Esophagus squamous epithelium (tissue), 5 donors: Measurements from ENCODE around the gene CFAP99. TPM values are rescaled to one million over a fixed set of nuclear protein-coding genes. Genes with fewer than 3 reads are reported as not detected.
"Not testable (repeated sequence)": the region's sequence is repeated elsewhere in the genome, so short reads cannot be mapped to it uniquely, and the experiment has no call there.

ENCODE experiments used
- DNase-seq: peaks from one replicate; lab custom pipeline; 2025; lab: John Stamatoyannopoulos, UW
- H3K27ac ChIP-seq, 4 donors: fragments of 200-600 bp; sonication (generic); one replicate each; pipeline ENCODE4 v1.5.1; 2016 to 2019; ENCODE audit warnings: mild to moderate bottlenecking in 1 of 4
- H3K27me3 ChIP-seq, 4 donors: fragments of 200-600 bp; sonication (generic); 1 replicate in 3 of 4; 2 replicates in 1 of 4; pipeline versions ENCODE4 v1.5.1 to v1.6.0; 2017 to 2021; ENCODE audit warnings: antibody characterized with exemption in 1 of 4
- H3K36me3 ChIP-seq, 3 donors: fragments of 200-600 bp; sonication (generic); one replicate each; pipeline ENCODE4 v1.5.1; 2016 to 2019
- H3K4me1 ChIP-seq, 3 donors: fragments of 200-600 bp; sonication (generic); one replicate each; pipeline ENCODE4 v1.5.1; 2017 to 2019
- H3K4me3 ChIP-seq, 4 donors: fragments of 200-600 bp; sonication (generic); 1 replicate in 3 of 4; 2 replicates in 1 of 4; pipeline ENCODE4 v1.5.1; 2016 to 2019; ENCODE audit warnings: mild to moderate bottlenecking in 2 of 4, moderate library complexity in 1 of 4
- H3K9me3 ChIP-seq, 3 donors: fragments of 200-600 bp; sonication (generic); one replicate each; pipeline ENCODE4 v1.5.1; 2016 to 2019
- POLR2A ChIP-seq, 4 donors: fragments of 450-650 bp; IDR thresholded peaks; one replicate each; pipeline ENCODE4 v1.6.1; 2017; ENCODE audit warnings: antibody characterized with exemption in 4 of 4, mild to moderate bottlenecking in 4 of 4, moderate library complexity in 3 of 4
- WGBS, 2 donors: methylation state at CpG; one replicate each; pipeline ENCODE4 v1.1.5; 2018; 5-methylcytosine and 5-hydroxymethylcytosine counted together
- intact Hi-C: fragments of 100-400 bp; cut with DNase I; formaldehyde crosslinking; loops from one replicate; pipeline ENCODE4 v1.15.0; 2022
- total RNA-seq, 4 donors: library from RNA; depleted of rRNA; stranded (reverse); fragments of >200 nt; gene quantifications; one replicate each; pipeline ENCODE4 v1.1.0, GENCODE V29; 2016
- TF ChIP-seq, protein P1 (sequence below), 6 experiments: fragments of 450-650 bp in 4 of 6; fragments of 200-600 bp in 2 of 6; sonication (generic) in 2 of 6; IDR thresholded peaks; one replicate each; pipeline ENCODE4 v1.5.1; 2016 to 2019; ENCODE audit warnings: antibody characterized with exemption in 6 of 6, mild to moderate bottlenecking in 4 of 6, moderate library complexity in 4 of 6
- donor health status: DM: yes; HTN: yes; CAD: no.

CFAP99 gene
- total RNA-seq, 4 donors from 2014 or later: 0.11 TPM; not detected in 3

DNA sequence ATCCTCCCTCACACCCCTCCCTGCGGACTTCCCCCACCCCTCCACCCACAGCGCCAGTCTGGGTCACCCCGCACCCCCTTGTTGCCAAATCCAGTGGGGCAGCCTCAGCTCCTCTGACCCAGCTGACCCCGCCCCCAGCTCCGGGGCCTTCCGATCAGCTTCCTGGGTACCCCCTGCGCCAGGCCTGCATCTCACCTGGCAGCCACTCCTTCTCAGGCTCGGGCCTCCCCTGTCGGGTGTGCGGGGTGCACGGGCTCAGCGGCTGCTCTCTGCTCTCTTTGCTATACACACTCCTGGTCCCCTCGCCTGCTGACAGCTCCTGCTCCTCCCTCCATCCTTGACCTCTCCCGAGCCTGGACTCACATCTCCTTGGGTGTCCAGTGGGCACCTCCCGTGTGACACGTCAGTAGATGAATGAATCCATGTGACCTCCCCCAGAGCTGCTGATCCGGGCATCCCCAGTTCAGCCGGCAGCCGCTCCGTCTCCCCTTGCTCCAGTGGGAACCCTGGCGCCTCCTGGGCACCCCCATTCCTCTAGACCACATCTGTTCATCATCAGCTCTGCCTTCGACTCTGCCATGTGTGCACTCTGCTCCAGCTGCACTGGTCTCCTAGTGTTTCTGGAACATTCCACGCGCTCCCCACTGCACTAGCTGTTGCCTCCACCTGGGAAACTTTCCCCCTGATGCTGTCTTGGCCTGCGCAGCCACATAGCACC, 9.9 kb downstream of the CFAP99 start:
- DNase-seq: no peak
- Histone ChIP-seq H3K36me3 (no peaks in the 10 kb centered on the region), H3K4me1 (no peaks in the 10 kb centered on the region), H3K27me3 (peaks cover 0 to 13% (median 0%) of the 10 kb centered on the region in 4 donors), H3K27ac (no peak overlapping the region), H3K9me3 (no peaks in the 10 kb centered on the region), H3K4me3 (no peak overlapping the region)
- TF ChIP-seq, protein P1, sequence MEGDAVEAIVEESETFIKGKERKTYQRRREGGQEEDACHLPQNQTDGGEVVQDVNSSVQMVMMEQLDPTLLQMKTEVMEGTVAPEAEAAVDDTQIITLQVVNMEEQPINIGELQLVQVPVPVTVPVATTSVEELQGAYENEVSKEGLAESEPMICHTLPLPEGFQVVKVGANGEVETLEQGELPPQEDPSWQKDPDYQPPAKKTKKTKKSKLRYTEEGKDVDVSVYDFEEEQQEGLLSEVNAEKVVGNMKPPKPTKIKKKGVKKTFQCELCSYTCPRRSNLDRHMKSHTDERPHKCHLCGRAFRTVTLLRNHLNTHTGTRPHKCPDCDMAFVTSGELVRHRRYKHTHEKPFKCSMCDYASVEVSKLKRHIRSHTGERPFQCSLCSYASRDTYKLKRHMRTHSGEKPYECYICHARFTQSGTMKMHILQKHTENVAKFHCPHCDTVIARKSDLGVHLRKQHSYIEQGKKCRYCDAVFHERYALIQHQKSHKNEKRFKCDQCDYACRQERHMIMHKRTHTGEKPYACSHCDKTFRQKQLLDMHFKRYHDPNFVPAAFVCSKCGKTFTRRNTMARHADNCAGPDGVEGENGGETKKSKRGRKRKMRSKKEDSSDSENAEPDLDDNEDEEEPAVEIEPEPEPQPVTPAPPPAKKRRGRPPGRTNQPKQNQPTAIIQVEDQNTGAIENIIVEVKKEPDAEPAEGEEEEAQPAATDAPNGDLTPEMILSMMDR (IDR thresholded peaks at IDR 0.05): no peak
- no peak for TF ChIP-seq POLR2A (IDR thresholded peaks at IDR 0.05)
- intact Hi-C loops: no loop called here
- 81 to 85% methylated on average over 20 to 23 of the region's 25 CpGs for WGBS, 2 donors

DNA sequence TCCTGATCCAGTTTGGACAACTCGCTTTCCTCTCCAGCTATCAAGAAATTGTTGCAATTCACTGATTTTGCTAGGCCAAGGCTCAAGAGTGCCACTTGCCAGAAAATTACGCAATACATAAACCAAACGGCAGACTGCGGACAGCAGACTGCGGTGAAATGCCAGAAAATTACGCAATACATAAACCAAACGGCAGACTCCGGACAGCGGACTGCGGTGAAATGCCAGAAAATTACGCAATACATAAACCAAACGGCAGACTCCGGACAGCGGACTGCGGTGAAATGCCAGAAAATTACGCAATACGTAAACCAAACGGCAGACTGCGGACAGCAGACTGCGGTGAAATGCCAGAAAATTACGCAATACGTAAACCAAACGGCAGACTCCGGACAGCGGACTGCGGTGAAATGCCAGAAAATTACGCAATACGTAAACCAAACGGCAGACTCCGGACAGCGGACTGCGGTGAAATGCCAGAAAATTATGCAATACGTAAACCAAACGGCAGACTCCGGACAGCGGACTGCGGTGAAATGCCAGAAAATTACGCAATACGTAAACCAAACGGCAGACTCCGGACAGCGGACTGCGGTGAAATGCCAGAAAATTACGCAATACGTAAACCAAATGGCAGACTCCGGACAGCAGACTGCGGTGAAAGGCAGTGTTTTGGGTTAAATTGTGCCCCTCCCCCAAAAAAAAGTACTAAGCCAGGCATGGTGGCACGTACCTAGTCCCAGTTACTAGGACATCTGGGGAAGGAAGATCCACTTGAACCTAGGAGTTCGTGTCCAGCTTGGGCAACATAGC, 11.4 kb downstream of the CFAP99 start:
- intact Hi-C loops, DNase-seq: not testable (repeated sequence)
- 61% methylated on average over 14 to 27 of the region's 49 CpGs for WGBS, 2 donors

GRCh38 chr4:2432004-2432403, 13.2 kb downstream of the CFAP99 start:
- H3K36me3 ChIP-seq: no peaks in the 10 kb centered on the region
- H3K27me3 ChIP-seq: peaks cover 0 to 7% (median 0%) of the 10 kb centered on the region in 4 donors
- no peaks in the 10 kb centered on the region for H3K4me1 ChIP-seq
- H3K27ac ChIP-seq: no peak overlapping the region
- no peak for DNase-seq
- TF ChIP-seq, protein P1 (IDR thresholded peaks at IDR 0.05): no peak
- no peak for TF ChIP-seq POLR2A (IDR thresholded peaks at IDR 0.05)
- intact Hi-C loops: no loop called here
- no peaks in the 10 kb centered on the region for H3K9me3 ChIP-seq
- H3K4me3 ChIP-seq: no peak overlapping the region

More for the DNA sequence above, 11.4 kb downstream of the CFAP99 start:
- peak overlapping the region in 2 of 4 donors; percentile 5 to 36 for H3K27ac ChIP-seq
- not testable (repeated sequence) for H3K36me3 ChIP-seq, H3K4me1 ChIP-seq, H3K4me3 ChIP-seq, H3K9me3 ChIP-seq, H3K27me3 ChIP-seq

DNA sequence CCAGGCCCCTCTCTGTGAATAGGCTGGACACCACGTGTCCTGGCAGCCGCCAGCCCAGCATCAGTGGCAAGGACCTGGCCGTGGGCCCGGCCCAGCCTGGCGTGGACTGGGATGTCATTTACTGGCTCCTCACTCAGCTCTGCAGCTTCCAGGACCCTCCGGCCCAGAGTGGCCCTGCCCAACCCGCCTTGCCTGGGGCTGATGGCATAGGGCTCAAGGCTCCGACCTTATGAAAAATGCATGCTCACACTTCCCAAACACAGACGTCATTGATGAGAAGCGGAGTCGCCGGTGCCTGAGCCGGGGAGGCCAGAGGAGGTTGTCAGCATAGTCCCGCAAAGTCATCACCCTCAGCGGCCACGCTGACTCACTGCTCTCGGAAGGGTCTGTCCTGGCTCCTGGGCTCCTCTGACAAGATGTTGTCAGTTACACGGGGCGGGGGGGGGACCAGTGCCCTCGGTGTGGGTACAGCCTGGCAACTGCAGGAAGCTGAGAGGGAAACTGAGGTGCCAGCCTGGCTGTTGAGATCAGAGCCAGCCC, 14.3 kb downstream of the CFAP99 start:
- intact Hi-C loops: no loop called here
- WGBS, 2 donors: 88% methylated on average over 6 of the region's 20 CpGs; no CpG with 5 or more reads in 1 of the 2 donors
- H3K27ac ChIP-seq: no peak overlapping the region
- no peak for TF ChIP-seq POLR2A (IDR thresholded peaks at IDR 0.05)
- TF ChIP-seq, protein P1 (IDR thresholded peaks at IDR 0.05): no peak
- peaks cover 0 to 7% (median 0%) of the 10 kb centered on the region in 4 donors for H3K27me3 ChIP-seq
- no peak for DNase-seq
- H3K4me3 ChIP-seq: no peak overlapping the region
- H3K36me3 ChIP-seq: no peaks in the 10 kb centered on the region
- no peaks in the 10 kb centered on the region for H3K9me3 ChIP-seq
- no peaks in the 10 kb centered on the region for H3K4me1 ChIP-seq

DNA sequence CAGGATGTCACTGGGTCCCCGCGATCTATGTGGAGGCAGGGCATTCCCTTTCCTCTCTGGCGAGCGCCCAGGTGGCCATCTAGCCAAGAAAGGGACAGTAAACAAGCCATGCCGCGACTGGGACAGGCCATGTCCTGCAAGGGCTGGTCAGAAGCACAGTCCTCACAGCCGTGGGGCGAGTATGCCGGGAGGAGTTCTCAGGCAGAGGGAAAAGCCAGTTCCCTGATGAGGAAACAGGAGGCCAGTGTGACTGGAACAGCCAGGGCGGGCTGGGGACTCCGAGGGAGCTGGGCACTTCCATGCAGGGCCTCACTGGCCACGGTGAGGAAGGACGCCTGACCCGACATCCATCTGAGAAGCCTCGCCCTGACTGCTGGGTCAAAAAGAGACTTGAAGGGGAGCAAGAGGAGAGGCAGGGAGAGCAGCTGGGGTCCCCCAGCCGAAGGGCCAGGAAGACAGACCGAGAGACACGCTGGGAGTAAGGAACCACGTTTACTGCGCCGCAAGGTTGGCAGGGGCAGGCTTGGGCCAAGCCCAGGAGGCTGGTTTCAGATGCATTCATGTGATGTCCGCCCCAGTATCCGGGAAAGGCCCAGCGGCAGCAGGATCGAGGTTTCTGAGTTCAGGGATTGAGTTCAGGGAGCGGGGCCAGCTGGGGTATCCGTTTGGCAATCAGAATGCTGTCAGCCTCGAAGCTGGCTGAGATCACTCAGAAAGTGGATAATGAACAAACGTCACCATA, 15.0 kb downstream of the CFAP99 start:
- H3K36me3 ChIP-seq: no peaks in the 10 kb centered on the region
- no peaks in the 10 kb centered on the region for H3K4me1 ChIP-seq
- H3K4me3 ChIP-seq: no peak overlapping the region
- DNase-seq: no peak
- 67 to 75% methylated on average over 19 to 21 of the region's 29 CpGs for WGBS, 2 donors
- no peaks in the 10 kb centered on the region for H3K9me3 ChIP-seq
- no peak for TF ChIP-seq POLR2A (IDR thresholded peaks at IDR 0.05)
- TF ChIP-seq, protein P1 (IDR thresholded peaks at IDR 0.05): no peak
- H3K27me3 ChIP-seq: peaks cover 0 to 2% (median 0%) of the 10 kb centered on the region in 4 donors
- no peak overlapping the region for H3K27ac ChIP-seq
- intact Hi-C loops: no loop called here
